ENCODE data around the gene CENPA. TPM values are rescaled to one million over a fixed set of nuclear protein-coding genes. Genes with fewer than 3 reads are reported as not detected.
A peak's percentile ranks its signal among the peaks of the same experiment; 100 is the strongest.

Gene CENPA
- total and polyA plus RNA-seq, 3 donors from 2014 or later: 2.8 to 5.8 (median 5.0) TPM

DNA sequence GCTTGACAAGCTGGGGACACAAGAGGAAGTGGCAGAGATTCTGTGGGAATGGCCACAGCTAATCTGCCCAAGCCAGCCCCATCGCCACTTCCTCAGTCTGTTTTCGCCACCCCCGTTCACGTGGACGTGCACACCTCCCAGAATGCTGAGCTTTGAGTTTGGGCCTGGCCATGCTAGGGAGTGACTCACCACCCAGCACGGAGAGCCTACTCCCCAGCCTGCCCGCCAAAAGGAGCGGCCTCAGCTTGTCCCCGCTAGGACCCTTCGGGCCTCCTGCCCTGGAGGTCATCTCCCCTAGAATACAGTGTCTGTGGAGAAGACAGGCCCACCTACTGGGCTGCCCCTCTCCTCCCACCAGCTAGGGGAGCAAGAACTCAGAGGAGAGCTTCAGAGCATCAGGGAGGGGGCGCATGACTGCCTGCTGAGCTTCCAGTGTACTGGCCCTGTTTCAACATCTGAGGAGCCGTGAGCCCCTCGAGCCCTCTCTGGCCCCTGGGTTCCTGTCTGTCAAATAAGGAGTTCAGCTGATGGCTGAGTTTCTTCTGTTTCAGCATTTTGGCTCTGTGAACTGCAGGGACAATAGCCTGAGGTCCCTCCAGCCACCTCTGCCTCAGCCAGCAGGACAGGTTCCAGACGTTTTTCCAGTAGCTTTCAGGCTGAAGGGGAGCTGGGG, 16.6 kb upstream of the CENPA start:
- H3K4me1 ChIP-seq: peaks cover 43% of the 10 kb centered on the region
- whole genome bisulfite sequencing, 2 donors: 64 to 66% methylated on average over 9 to 14 of the region's 14 CpGs
- H3K27me3 ChIP-seq: no peaks in the 10 kb centered on the region
- no peaks in the 10 kb centered on the region for H3K9me3 ChIP-seq
- H3K27ac ChIP-seq: peak overlapping the region; percentile 26 to 70
- DNase-seq: peak; percentile 74
- TF ChIP-seq, protein P1, sequence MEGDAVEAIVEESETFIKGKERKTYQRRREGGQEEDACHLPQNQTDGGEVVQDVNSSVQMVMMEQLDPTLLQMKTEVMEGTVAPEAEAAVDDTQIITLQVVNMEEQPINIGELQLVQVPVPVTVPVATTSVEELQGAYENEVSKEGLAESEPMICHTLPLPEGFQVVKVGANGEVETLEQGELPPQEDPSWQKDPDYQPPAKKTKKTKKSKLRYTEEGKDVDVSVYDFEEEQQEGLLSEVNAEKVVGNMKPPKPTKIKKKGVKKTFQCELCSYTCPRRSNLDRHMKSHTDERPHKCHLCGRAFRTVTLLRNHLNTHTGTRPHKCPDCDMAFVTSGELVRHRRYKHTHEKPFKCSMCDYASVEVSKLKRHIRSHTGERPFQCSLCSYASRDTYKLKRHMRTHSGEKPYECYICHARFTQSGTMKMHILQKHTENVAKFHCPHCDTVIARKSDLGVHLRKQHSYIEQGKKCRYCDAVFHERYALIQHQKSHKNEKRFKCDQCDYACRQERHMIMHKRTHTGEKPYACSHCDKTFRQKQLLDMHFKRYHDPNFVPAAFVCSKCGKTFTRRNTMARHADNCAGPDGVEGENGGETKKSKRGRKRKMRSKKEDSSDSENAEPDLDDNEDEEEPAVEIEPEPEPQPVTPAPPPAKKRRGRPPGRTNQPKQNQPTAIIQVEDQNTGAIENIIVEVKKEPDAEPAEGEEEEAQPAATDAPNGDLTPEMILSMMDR (IDR thresholded peaks at IDR 0.05): no peak
- no peak for TF ChIP-seq POLR2A (IDR thresholded peaks at IDR 0.05)
- H3K4me3 ChIP-seq: no peak overlapping the region
- intact Hi-C loops (cut with DNase I; ENCODE audit: low total_unique reads): no loop called here
- H3K36me3 ChIP-seq (ENCODE audit: low read depth, missing control alignments): no peaks in the 10 kb centered on the region

DNA sequence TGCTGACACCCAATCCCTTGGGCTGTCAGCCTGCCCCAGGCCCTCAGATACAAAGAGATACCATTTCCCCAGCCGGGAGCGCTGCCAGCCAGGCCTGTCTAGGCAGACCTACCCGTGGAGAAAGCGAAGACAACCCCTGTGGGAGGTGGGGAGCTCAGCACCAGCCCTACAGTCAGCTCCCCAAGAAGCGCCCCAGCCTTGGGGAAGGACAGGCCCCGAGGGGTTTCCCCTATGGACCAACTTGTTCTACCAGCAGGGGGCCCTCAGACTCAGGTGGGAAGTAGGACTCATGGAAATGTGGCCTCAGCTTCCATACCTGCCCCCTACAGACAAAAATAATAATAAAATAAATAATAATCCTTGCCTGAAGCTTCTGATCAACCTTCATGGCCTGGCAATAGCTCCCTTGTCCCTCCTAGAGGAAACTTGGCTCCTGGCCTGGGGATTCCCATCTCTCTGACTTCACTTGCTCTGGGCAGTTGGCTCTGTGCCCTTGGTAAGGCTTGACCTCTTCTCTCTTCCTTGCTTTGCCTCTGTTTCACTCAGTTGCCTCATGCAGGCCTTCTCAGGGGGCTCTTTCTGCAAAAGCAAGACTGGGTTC, 14.8 kb upstream of the CENPA start:
- H3K4me1 ChIP-seq: peaks cover 32% of the 10 kb centered on the region
- H3K4me3 ChIP-seq: no peak overlapping the region
- TF ChIP-seq POLR2A (IDR thresholded peaks at IDR 0.05): no peak
- TF ChIP-seq, protein P1 (IDR thresholded peaks at IDR 0.05): peak in 2 of 3 experiments; percentile 10 to 36
- peak overlapping the region; percentile 60 to 70 for H3K27ac ChIP-seq
- DNase-seq: peak; percentile 97
- H3K9me3 ChIP-seq: no peaks in the 10 kb centered on the region
- intact Hi-C loops (cut with DNase I; ENCODE audit: low total_unique reads): no loop called here
- no peaks in the 10 kb centered on the region for H3K36me3 ChIP-seq (ENCODE audit: low read depth, missing control alignments)
- WGBS, 2 donors: 63 to 83% methylated on average over 2 to 6 of the region's 6 CpGs
- no peaks in the 10 kb centered on the region for H3K27me3 ChIP-seq

DNA sequence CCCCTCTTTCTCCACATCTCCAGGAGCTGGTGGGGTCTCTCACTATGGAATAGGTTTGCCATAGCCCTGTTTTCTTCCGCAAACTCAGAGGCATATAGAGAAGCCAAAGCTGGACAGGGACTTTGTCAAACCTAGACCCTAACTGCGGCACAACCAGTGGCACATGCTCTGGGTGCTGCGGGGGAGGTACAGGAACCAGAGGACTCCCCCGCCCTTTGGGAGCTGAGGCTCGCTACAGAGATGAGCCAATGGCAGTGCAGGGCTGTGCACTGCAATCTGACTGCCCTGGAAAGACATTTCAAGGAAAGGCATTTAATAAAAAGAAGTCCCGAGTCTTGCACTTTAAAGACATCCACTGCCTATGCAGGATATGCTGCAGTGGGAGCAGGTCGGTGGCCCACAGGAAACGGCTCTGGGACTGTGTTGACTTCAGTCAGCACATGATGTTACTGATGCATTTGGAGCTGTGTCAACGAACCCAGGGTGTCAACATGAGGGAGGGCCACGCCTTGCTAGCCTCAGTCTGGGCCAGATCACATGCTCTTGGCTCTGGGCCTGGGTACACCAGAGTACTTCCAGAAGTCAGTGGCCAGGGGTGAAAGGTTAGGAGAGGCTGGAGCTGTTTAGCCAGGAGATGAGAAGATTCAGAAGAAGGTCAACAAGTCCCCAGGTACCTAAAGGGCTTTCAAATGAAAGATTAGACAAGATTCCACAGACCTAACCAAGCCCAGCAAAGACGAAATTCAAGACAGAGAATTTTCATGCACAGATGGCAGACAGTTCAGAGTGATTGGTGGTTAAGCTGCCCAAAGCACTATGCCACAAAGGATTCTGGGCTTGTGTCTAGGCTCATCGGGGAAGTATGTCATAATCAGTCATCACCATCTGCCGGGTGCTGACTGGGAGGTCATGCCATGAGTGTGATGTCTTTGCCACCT, 13.5 kb upstream of the CENPA start:
- Histone ChIP-seq H3K4me1 (peaks cover 32% of the 10 kb centered on the region), H3K9me3 (no peaks in the 10 kb centered on the region), H3K36me3 (ENCODE audit: low read depth, missing control alignments) (no peaks in the 10 kb centered on the region), H3K27me3 (no peaks in the 10 kb centered on the region), H3K4me3 (no peak overlapping the region), H3K27ac (peak overlapping the region; percentile 60 to 74)
- TF ChIP-seq POLR2A (IDR thresholded peaks at IDR 0.05): no peak
- TF ChIP-seq, protein P1 (IDR thresholded peaks at IDR 0.05): no peak
- DNase-seq: peak; percentile 97
- intact Hi-C loops (cut with DNase I; ENCODE audit: low total_unique reads): no loop called here
- 42 to 54% methylated on average over 12 to 13 of the region's 13 CpGs for WGBS, 2 donors

DNA sequence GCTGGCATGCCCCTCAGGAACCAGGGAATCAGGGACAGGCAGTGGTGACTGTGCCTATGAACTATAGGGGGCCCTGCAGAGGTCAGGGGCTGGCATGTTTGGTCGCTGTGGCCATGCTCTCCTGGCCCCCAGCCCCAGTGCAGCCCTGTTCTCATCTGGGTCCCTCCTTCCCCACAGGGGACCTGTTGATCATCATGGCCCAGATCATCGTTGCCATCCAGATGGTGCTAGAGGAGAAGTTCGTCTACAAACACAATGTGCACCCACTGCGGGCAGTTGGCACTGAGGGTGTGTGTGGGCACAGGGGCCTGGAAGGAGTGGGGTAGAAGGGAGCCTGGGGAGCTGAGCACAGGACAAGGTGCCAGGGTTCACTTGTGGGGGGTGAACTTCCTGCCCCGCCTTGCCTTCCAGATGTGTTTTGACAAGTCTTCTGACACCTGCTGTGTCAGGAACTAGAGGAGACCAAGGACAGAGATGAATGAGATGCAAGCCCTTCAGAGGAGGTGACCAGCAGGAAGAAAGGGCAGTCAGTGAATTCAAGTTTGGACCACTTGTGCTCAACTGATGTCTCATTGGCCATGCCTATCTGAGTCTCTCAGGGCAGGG, 9.6 kb upstream of the CENPA start:
- no peak for TF ChIP-seq POLR2A (IDR thresholded peaks at IDR 0.05)
- Histone ChIP-seq H3K4me3 (no peak overlapping the region), H3K9me3 (no peaks in the 10 kb centered on the region), H3K4me1 (peaks cover 18% of the 10 kb centered on the region), H3K27me3 (no peaks in the 10 kb centered on the region), H3K36me3 (ENCODE audit: low read depth, missing control alignments) (no peaks in the 10 kb centered on the region), H3K27ac (no peak overlapping the region)
- intact Hi-C loops (cut with DNase I; ENCODE audit: low total_unique reads): no loop called here
- DNase-seq: no peak
- WGBS, 2 donors: 100% methylated on average over 3 to 5 of the region's 5 CpGs

DNA sequence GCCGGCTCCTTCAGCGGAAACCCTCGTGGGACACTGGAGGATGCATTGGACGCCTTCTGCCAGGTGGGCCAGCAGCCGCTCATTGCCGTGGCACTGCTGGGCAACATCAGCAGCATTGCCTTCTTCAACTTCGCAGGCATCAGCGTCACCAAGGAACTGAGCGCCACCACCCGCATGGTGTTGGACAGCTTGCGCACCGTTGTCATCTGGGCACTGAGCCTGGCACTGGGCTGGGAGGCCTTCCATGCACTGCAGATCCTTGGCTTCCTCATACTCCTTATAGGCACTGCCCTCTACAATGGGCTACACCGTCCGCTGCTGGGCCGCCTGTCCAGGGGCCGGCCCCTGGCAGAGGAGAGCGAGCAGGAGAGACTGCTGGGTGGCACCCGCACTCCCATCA, 7.8 kb upstream of the CENPA start:
- Histone ChIP-seq H3K36me3 (ENCODE audit: low read depth, missing control alignments) (no peaks in the 10 kb centered on the region), H3K9me3 (no peaks in the 10 kb centered on the region), H3K4me3 (no peak overlapping the region), H3K27me3 (no peaks in the 10 kb centered on the region), H3K4me1 (no peaks in the 10 kb centered on the region), H3K27ac (no peak overlapping the region)
- intact Hi-C loops (cut with DNase I; ENCODE audit: low total_unique reads): no loop called here
- WGBS, 2 donors: 93 to 94% methylated on average over 10 to 18 of the region's 18 CpGs
- DNase-seq: no peak
- TF ChIP-seq, protein P1 (IDR thresholded peaks at IDR 0.05): no peak
- TF ChIP-seq POLR2A (IDR thresholded peaks at IDR 0.05): no peak
